Measurements from ENCODE around the gene SIGLECL1. TPM values are rescaled to one million over a fixed set of nuclear protein-coding genes. Genes with fewer than 3 reads are reported as not detected.

SIGLECL1 gene
- total and polyA plus RNA-seq, 2 experiments from 2014 or later = not detected

DNA sequence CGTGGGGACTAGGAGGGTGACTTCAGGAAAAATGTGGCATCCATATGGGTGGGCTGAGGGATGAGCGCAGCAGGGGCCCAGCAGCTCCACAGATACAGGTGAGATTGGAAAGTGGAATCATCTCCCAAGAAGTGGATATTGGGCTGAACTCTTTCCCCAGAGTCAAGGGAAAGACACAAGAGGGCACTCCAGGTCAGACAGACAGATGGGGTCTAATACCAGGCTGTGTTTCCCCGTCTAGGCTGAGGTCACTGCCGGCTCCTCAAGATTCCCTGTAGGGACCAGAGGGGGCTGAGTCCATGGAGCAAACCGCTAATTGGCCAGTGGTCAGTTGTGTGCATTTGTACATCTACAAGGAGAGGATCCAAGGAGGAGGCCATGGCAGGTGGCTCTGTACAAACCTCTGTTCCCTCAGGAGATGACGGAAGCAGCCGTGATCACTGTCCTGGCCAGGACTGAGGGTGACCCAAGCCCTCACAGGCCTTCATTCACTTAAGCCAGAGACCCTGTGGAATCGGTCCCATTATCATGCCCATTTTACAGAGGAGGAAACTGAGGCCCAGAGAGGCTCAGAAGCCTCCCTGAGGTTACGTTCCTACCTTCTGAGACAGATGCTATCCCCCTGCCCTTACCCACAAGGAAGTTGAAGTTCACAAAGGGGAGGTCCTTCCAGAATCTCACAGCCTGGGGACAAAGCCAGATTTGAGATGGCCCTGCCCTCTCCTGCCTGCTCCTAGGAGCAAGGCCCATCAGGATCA, 45.6 kb downstream of the SIGLECL1 start:
- ATAC-seq (peak; percentile 73), DNase-seq (ENCODE audit: low spot score) (peak; percentile 65)
- Mint-ChIP-seq H3K9me3 (no peaks in the 10 kb centered on the region; the same call in 2 of the 3 replicates), H3K27me3 (ENCODE audit: insufficient read depth, low read depth, poor library complexity) (peaks cover 11% of the 10 kb centered on the region), H3K4me1 (peaks cover 52% of the 10 kb centered on the region), H3K4me3 (no peak overlapping the region), H3K36me3 (ENCODE audit: low read depth) (no peaks in the 10 kb centered on the region), H3K27ac (no peak overlapping the region)
- Histone ChIP-seq H3K27ac (ENCODE audit: low read depth) (no peak overlapping the region), H2AFZ (no peak overlapping the region), H3K36me3 (ENCODE audit: insufficient read depth) (no peaks in the 10 kb centered on the region; the same call in 1 of the 2 replicates), H3K79me2 (replicated peaks; ENCODE audit: insufficient read depth) (no peaks in the 10 kb centered on the region), H3F3A (replicated peaks; ENCODE audit: low read depth) (peaks cover 2% of the 10 kb centered on the region; the same call in 1 of the 2 replicates), H4K20me1 (replicated peaks; ENCODE audit: insufficient read depth) (no peaks in the 10 kb centered on the region), H3K4me2 (peak overlapping the region; percentile 65; the same call in 1 of the 2 replicates), H3K4me3 (no peak overlapping the region), H3K27me3 (ENCODE audit: insufficient read depth) (no peaks in the 10 kb centered on the region), H3K4me1 (ENCODE audit: insufficient read depth) (peaks cover 45% of the 10 kb centered on the region), H3K9me2 (ENCODE audit: insufficient read depth) (no peaks in the 10 kb centered on the region)
- TF ChIP-seq, protein P1, sequence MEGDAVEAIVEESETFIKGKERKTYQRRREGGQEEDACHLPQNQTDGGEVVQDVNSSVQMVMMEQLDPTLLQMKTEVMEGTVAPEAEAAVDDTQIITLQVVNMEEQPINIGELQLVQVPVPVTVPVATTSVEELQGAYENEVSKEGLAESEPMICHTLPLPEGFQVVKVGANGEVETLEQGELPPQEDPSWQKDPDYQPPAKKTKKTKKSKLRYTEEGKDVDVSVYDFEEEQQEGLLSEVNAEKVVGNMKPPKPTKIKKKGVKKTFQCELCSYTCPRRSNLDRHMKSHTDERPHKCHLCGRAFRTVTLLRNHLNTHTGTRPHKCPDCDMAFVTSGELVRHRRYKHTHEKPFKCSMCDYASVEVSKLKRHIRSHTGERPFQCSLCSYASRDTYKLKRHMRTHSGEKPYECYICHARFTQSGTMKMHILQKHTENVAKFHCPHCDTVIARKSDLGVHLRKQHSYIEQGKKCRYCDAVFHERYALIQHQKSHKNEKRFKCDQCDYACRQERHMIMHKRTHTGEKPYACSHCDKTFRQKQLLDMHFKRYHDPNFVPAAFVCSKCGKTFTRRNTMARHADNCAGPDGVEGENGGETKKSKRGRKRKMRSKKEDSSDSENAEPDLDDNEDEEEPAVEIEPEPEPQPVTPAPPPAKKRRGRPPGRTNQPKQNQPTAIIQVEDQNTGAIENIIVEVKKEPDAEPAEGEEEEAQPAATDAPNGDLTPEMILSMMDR (conservative IDR thresholded peaks at IDR 0.05; ENCODE audit: low read depth in 2 of 2) = peak; percentile 41 to 84
- TF ChIP-seq ZNF114 (CRISPR knock-in tag; IDR thresholded peaks at IDR 0.05) = no peak

DNA sequence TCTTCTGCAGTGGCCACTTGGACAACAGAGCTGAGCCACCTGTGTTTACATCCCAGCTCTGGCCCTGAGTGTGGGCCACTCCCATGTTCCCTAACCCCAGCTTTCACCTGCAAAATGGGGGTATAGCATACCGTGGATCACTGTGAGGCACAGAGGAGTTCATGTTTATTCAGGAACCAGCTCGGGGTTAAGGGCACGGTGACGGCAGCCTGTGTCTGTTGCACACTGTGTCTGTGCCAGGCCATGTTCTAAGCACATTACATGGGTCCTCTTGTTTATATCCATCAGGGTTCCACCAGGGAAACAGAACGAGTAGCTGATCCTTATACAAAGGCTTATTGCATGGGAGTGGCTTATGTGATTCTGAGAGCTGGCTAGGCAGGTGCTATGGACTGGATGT, 46.5 kb downstream of the SIGLECL1 start:
- no peak overlapping the region for H3K4me2 ChIP-seq
- no peaks in the 10 kb centered on the region for H3K79me2 ChIP-seq (replicated peaks; ENCODE audit: insufficient read depth)
- no peaks in the 10 kb centered on the region for H3K36me3 ChIP-seq (ENCODE audit: insufficient read depth)
- H3K4me3 ChIP-seq = no peak overlapping the region
- H3K4me3 Mint-ChIP-seq = no peak overlapping the region
- DNase-seq (ENCODE audit: low spot score) (no peak), ATAC-seq (no peak)
- H3K27ac ChIP-seq (ENCODE audit: low read depth) = no peak overlapping the region
- no peaks in the 10 kb centered on the region for H3K27me3 ChIP-seq (ENCODE audit: insufficient read depth)
- H3K9me2 ChIP-seq (ENCODE audit: insufficient read depth) = no peaks in the 10 kb centered on the region
- peaks cover 11% of the 10 kb centered on the region for H3K27me3 Mint-ChIP-seq (ENCODE audit: insufficient read depth, low read depth, poor library complexity)
- H3K9me3 Mint-ChIP-seq = no peaks in the 10 kb centered on the region; the same call in 2 of the 3 replicates
- no peak overlapping the region for H3K27ac Mint-ChIP-seq
- H3K4me1 Mint-ChIP-seq = peaks cover 47% of the 10 kb centered on the region
- no peaks in the 10 kb centered on the region for H3K36me3 Mint-ChIP-seq (ENCODE audit: low read depth)
- H2AFZ ChIP-seq = no peak overlapping the region
- no peaks in the 10 kb centered on the region for H4K20me1 ChIP-seq (replicated peaks; ENCODE audit: insufficient read depth)
- H3K4me1 ChIP-seq (ENCODE audit: insufficient read depth) = peaks cover 39% of the 10 kb centered on the region
- peaks cover 2% of the 10 kb centered on the region; the same call in 1 of the 2 replicates for H3F3A ChIP-seq (replicated peaks; ENCODE audit: low read depth)
- TF ChIP-seq, protein P2, sequence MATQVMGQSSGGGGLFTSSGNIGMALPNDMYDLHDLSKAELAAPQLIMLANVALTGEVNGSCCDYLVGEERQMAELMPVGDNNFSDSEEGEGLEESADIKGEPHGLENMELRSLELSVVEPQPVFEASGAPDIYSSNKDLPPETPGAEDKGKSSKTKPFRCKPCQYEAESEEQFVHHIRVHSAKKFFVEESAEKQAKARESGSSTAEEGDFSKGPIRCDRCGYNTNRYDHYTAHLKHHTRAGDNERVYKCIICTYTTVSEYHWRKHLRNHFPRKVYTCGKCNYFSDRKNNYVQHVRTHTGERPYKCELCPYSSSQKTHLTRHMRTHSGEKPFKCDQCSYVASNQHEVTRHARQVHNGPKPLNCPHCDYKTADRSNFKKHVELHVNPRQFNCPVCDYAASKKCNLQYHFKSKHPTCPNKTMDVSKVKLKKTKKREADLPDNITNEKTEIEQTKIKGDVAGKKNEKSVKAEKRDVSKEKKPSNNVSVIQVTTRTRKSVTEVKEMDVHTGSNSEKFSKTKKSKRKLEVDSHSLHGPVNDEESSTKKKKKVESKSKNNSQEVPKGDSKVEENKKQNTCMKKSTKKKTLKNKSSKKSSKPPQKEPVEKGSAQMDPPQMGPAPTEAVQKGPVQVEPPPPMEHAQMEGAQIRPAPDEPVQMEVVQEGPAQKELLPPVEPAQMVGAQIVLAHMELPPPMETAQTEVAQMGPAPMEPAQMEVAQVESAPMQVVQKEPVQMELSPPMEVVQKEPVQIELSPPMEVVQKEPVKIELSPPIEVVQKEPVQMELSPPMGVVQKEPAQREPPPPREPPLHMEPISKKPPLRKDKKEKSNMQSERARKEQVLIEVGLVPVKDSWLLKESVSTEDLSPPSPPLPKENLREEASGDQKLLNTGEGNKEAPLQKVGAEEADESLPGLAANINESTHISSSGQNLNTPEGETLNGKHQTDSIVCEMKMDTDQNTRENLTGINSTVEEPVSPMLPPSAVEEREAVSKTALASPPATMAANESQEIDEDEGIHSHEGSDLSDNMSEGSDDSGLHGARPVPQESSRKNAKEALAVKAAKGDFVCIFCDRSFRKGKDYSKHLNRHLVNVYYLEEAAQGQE (IDR thresholded peaks at IDR 0.05; ENCODE audit: unreplicated experiment) = no peak
- TF ChIP-seq, protein P1 (conservative IDR thresholded peaks at IDR 0.05; ENCODE audit: low read depth in 2 of 2) = no peak
- TF ChIP-seq JUNB (IDR thresholded peaks at IDR 0.05; ENCODE audit: unreplicated experiment) (no peak), EZH2phosphoT487 (IDR thresholded peaks at IDR 0.05; ENCODE audit: unreplicated experiment) (no peak), POLR2AphosphoS5 (IDR thresholded peaks at IDR 0.05; ENCODE audit: low read depth) (no peak)

All from GM23338 (cell line).